ENCODE measurements around the gene LRMDA. TPM values are rescaled to one million over a fixed set of nuclear protein-coding genes. Genes with fewer than 3 reads are reported as not detected.

The LRMDA gene
- total RNA-seq, 3 donors from 2014 or later, result not detected

DNA sequence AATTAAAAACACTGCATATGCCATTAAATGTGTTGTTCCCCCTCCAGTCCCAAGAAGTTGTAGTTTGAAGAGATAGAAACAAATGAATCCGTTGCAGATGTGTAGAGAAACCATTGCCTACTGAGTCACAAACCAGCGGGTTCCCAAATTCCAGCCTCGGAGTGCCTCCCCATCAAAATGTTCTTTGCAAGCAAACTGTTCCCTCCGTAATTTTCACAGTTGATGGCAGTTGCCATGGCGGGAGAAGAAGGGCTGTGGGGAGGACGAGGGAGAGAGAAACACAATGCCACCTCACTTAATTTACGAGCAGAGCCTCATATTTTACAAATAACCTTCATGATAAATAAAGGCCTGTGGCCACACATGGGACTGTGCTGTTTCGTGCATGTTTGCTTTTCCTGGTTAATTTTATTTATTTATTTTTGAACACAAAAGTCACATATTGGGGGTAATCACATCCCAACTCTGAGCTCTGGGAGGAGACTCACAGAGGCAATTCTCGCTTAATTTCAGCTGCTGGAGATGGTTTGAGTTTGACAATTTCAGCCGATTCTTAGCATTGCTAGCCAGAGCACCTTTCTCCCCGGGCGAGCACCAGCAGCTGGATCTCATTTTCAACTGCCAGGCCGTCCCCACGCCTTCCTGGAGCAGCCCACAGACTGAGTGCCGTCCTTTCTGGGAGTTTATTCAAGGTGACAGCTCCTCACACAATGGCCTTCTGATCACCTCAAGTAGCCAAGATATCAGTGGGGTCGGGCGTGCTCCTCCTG, 1122.0 kb downstream of the LRMDA start:
- DNase-seq (no peak), ATAC-seq (no peak)
- H3K9me3 Mint-ChIP-seq, result no peaks in the 10 kb centered on the region
- no peaks in the 10 kb centered on the region for H3K27me3 Mint-ChIP-seq (ENCODE audit: low read depth)
- no peak overlapping the region for H3K4me3 Mint-ChIP-seq
- no peaks in the 10 kb centered on the region for H3K36me3 Mint-ChIP-seq (ENCODE audit: insufficient read depth)
- no peaks in the 10 kb centered on the region for H3K4me1 Mint-ChIP-seq (ENCODE audit: low read depth)

DNA sequence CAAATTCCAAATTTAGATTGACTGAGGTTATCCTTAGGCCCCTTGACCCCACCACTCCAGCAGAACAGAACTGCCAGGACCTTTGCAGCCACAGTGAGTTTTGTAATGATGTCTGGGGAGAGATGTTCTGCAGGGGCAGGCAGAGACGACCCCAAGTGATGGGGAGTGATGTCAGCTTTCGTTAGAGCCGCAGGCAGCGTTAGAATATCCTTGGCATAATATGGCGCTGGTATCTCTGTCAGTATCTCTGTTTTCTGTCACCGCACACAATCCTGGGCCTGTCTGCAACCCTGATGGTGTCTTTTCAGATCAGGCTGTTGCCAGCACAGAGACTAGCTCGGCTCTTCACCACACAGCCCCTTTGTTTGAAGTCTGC, 1122.6 kb downstream of the LRMDA start:
- H3K4me3 Mint-ChIP-seq, result no peak overlapping the region
- H3K36me3 Mint-ChIP-seq (ENCODE audit: insufficient read depth), result no peaks in the 10 kb centered on the region
- ATAC-seq (no peak), DNase-seq (no peak)
- no peaks in the 10 kb centered on the region for H3K4me1 Mint-ChIP-seq (ENCODE audit: low read depth)
- no peaks in the 10 kb centered on the region for H3K27me3 Mint-ChIP-seq (ENCODE audit: low read depth)
- no peaks in the 10 kb centered on the region for H3K9me3 Mint-ChIP-seq

DNA sequence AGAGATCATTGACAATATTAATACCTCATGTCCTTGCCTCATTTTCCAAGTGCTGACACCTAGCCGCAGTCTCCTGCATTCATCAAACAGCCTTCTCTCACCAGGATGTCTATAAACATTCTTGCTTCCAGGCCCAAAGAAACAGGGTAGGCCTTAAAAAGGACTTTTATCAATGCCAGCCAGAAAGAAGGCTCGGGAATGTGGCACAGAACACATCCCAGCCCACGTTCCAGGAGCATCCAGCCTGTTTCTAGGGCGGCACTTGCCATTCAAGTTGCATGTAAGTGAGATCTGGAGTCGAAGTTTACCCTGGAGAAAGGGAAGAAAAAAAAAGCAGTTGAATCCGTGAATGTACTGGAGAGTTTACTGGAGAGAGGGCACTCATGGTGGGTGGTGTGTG, 1123.1 kb downstream of the LRMDA start:
- no peak for DNase-seq
- H3K4me3 Mint-ChIP-seq, result no peak overlapping the region
- ATAC-seq, result no peak
- no peaks in the 10 kb centered on the region for H3K36me3 Mint-ChIP-seq (ENCODE audit: insufficient read depth)
- H3K27me3 Mint-ChIP-seq (ENCODE audit: low read depth), result no peaks in the 10 kb centered on the region
- H3K9me3 Mint-ChIP-seq, result no peaks in the 10 kb centered on the region
- no peaks in the 10 kb centered on the region for H3K4me1 Mint-ChIP-seq (ENCODE audit: low read depth)

DNA sequence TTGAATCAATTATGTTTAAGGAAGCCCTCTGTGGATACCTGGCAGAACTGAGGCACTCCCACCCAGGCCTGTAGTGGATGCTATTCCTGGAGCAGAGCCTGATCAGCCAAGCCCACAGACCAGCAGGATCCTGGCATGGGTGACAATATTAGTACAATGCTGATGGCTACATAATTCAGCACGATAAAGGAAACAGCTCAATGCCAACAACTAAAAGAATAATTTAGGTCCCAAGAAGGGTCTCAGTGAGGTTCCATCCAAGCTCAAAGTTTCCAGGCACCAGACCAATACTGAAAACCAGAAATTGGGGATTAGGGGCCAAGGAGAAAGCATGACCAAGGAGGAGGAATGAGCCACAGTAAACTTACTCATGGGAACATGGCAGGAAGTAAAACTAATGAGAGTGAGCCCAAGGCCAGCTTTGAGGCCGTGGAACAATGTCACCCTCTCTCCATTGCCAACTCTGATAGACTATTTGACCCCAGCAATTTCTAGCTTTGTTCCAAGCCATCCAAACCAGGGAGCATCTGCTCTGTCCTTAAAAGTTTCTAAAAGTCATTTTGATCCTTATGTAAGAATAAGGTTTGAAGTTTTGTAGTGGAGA, 1123.7 kb downstream of the LRMDA start:
- no peaks in the 10 kb centered on the region for H3K4me1 Mint-ChIP-seq (ENCODE audit: low read depth)
- H3K4me3 Mint-ChIP-seq, result no peak overlapping the region
- H3K36me3 Mint-ChIP-seq (ENCODE audit: insufficient read depth), result no peaks in the 10 kb centered on the region
- no peaks in the 10 kb centered on the region for H3K27me3 Mint-ChIP-seq (ENCODE audit: low read depth)
- ATAC-seq (no peak), DNase-seq (no peak)
- no peaks in the 10 kb centered on the region for H3K9me3 Mint-ChIP-seq

DNA sequence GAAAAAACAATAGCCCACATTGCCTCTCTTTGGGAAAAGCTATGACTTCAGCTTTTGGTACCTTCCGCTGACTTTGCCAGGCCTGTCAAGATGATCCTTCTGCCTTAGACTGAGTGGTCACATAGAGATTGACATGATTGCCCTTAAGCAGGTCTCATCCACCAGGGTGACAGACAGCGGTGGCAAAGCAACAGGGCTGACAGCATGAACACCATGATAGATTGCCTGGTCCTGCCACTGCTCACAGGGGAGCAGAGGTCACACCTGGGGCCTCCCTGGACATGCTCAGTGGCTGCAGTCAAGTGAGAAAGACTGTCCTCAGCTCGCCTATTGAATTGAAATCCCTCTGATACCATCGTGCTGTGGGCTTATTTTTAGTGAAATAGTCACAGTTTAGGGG, 1125.9 kb downstream of the LRMDA start:
- no peak for DNase-seq
- no peaks in the 10 kb centered on the region for H3K36me3 Mint-ChIP-seq (ENCODE audit: insufficient read depth)
- ATAC-seq, result no peak
- H3K27me3 Mint-ChIP-seq (ENCODE audit: low read depth), result no peaks in the 10 kb centered on the region
- no peaks in the 10 kb centered on the region for H3K4me1 Mint-ChIP-seq (ENCODE audit: low read depth)
- no peaks in the 10 kb centered on the region for H3K9me3 Mint-ChIP-seq
- H3K4me3 Mint-ChIP-seq, result no peak overlapping the region

DNA sequence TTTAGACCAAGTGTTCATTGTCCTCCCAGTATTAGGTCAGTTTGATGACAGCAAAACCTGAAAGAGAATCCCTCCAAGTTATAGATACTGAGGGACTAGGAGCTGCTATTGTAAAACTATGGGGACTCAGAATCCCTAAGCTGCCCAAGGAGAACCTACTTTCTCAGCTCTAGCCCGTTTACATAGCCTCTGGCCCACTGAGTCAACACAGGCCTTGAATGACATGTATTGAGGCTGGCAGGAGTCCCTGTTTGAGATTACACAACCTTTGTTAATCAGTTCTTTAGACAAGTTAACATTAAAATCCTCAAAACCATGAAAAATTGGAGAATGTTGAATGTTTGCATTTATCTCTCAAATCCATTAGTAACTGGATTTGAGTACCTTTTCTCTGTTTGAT, 1127.2 kb downstream of the LRMDA start:
- no peaks in the 10 kb centered on the region for H3K9me3 Mint-ChIP-seq
- H3K4me1 Mint-ChIP-seq (ENCODE audit: low read depth), result no peaks in the 10 kb centered on the region
- DNase-seq (no peak), ATAC-seq (no peak)
- H3K4me3 Mint-ChIP-seq, result no peak overlapping the region
- H3K27me3 Mint-ChIP-seq (ENCODE audit: low read depth), result no peaks in the 10 kb centered on the region
- no peaks in the 10 kb centered on the region for H3K36me3 Mint-ChIP-seq (ENCODE audit: insufficient read depth)

DNA sequence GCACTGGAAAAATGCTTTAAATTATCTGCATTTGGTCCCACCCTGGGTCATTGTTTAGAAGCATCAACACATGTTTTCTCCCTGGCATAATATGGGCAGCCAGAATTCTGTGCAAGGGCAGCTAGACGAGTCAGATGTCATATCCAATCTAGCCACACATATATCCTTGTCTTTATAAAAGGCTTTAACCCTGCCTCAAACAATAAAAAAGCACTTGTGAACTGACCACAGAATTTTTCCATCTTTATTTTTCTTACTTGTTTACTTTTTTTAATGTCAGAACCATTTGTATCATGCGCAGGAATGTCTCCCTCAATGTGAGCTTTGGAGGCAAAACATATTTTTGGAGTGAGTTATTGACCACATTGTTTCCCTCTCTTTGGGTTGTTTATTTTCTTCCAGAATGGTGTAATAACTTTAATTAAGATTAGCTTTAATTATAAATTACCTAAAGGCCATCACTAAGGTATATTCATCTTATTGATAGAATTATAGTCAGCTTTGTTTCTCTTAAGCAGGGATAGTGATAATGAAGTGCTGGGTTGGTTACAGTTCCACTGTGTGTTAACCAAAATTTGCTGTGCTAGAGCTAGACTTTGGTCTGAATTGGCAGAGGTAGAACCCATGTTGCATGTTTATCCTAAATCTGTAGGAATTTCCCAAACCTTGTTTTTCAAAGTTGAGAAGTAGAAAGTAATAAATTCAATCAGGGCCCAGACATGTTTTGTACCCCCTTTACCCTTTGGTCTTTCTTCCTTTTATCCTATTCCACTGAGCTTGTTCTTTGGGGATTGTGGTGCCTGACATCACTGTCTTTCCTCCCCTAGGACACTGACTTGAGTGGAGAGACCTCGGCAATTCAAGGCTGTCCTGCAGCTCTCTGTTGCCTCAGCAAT, 1127.8 kb downstream of the LRMDA start:
- Mint-ChIP-seq H3K4me1 (ENCODE audit: low read depth) (no peaks in the 10 kb centered on the region), H3K27me3 (ENCODE audit: low read depth) (no peaks in the 10 kb centered on the region), H3K4me3 (no peak overlapping the region), H3K36me3 (ENCODE audit: insufficient read depth) (no peaks in the 10 kb centered on the region), H3K9me3 (no peaks in the 10 kb centered on the region)
- DNase-seq, result no peak
- ATAC-seq, result no peak

DNA sequence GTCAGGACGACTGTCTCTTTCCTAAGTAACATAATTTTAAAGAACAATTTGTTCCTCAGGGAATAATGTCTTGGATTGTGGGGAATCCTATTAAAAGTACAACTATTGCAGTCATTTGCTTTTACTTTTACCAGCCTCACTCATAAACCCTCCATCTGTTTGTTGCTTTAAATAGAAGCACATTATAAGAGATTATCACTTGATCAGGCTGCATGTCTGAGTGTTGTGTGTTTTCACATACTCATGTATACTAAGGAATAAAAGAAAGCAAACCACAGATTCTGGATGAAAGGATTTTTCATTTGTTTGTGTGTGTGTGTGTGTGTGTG, 1128.4 kb downstream of the LRMDA start:
- Mint-ChIP-seq H3K4me3 (no peak overlapping the region), H3K27me3 (ENCODE audit: low read depth) (no peaks in the 10 kb centered on the region), H3K4me1 (ENCODE audit: low read depth) (no peaks in the 10 kb centered on the region), H3K36me3 (ENCODE audit: insufficient read depth) (no peaks in the 10 kb centered on the region), H3K9me3 (no peaks in the 10 kb centered on the region)
- ATAC-seq (no peak), DNase-seq (no peak)

DNA sequence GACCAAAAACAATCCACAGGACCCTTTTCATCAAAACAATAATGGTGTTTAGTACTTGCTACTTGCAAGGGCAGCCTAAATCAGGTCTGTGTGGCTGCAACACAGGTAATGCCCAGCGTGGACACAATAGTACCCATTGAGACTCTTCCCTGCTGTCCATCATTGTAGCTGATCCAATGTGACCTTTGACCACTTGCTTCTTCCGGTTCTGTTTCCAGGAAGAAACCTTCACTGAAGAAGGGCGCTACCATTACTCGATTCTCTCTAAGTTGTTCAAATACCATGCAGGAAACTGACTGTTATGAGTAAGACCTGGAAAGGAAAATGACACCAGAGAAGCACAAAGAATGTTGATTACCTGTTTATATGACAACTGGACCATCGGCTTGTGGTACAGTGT, 1128.9 kb downstream of the LRMDA start:
- Mint-ChIP-seq H3K4me1 (ENCODE audit: low read depth) (no peaks in the 10 kb centered on the region), H3K27me3 (ENCODE audit: low read depth) (no peaks in the 10 kb centered on the region), H3K4me3 (no peak overlapping the region), H3K36me3 (ENCODE audit: insufficient read depth) (no peaks in the 10 kb centered on the region), H3K9me3 (no peaks in the 10 kb centered on the region)
- ATAC-seq (no peak), DNase-seq (no peak)

DNA sequence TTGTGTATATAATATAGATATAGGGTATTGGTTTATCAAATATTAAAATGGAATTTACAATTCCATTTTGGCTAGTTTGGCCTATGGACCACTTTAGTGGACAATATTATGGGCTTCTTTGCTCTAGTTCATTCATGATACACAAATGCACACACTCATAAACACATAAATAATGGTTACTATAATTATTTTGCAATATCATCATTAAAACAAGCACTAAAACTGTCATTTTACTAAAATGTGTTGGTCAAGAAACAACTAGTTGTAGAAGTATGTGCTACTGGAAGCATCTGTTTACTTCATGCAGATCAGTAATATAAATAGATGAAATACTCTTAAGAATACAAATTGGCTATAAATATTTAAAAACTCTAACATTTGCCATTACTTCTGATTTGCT, 1131.9 kb downstream of the LRMDA start:
- Mint-ChIP-seq H3K4me3 (no peak overlapping the region), H3K9me3 (no peaks in the 10 kb centered on the region), H3K4me1 (ENCODE audit: low read depth) (no peaks in the 10 kb centered on the region), H3K27me3 (ENCODE audit: low read depth) (no peaks in the 10 kb centered on the region), H3K36me3 (ENCODE audit: insufficient read depth) (no peaks in the 10 kb centered on the region)
- ATAC-seq, result no peak
- DNase-seq, result no peak

DNA sequence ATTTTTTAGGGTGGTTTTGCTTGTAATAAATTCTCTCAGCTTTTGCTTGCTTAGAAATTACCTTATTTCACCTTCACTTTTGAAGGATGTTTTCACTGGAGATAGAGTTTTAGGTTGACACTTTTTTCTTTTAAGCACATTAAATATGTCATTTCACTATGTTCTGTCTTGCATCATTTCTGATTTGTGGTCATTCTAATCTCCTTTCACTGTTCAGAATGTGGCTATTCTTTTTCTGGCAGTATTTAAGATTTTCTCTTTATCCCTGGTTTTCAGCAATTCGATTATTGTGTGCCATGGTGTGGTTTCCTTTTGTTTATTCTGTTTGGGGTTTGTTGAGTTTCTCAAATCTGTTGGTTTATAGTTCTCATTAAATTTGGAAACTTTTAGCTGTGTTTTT, 1140.6 kb downstream of the LRMDA start:
- no peak for DNase-seq
- ATAC-seq, result no peak

DNA sequence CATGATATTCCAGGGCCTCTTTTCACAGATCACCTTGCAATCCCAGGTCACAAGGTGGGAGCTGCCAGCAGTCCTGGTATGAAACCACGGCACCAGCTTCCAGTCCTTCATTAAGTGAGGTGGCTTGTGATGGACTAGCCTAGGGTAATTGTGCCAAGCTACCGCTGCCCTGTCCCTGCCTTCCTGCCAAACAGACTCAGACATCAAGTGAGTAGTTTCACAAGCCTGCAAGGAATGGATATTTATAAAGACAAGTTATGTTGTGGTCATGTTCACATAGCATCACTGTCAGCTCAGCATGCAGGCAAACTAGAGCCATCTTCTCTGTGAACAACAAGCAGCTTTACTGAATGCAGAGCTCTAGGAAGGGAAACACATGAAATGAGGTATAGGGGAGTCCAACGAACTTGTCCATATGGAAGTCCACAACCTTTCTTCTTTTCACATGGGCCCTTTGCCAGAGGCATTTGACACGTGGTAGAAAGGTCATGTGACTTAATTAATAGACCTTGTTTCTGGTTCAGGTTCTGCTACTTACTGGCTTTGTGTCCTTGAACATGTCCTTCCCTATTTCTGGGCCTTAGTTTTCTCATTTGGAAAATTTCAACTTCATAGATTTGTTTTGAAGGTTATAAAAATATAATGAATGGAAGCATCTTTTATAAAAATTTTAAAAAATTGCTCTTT, 1145.0 kb downstream of the LRMDA start:
- Mint-ChIP-seq H3K36me3 (ENCODE audit: insufficient read depth) (no peaks in the 10 kb centered on the region), H3K4me3 (no peak overlapping the region), H3K4me1 (ENCODE audit: low read depth) (no peaks in the 10 kb centered on the region), H3K27me3 (ENCODE audit: low read depth) (no peaks in the 10 kb centered on the region), H3K9me3 (peaks cover 4% of the 10 kb centered on the region)
- no peak for DNase-seq
- no peak for ATAC-seq

More for the DNA sequence above, 1140.6 kb downstream of the LRMDA start:
- H3K9me3 Mint-ChIP-seq, result peaks cover 4% of the 10 kb centered on the region
- H3K4me3 Mint-ChIP-seq, result no peak overlapping the region
- H3K36me3 Mint-ChIP-seq (ENCODE audit: insufficient read depth), result no peaks in the 10 kb centered on the region
- no peaks in the 10 kb centered on the region for H3K4me1 Mint-ChIP-seq (ENCODE audit: low read depth)
- no peaks in the 10 kb centered on the region for H3K27me3 Mint-ChIP-seq (ENCODE audit: low read depth)

DNA sequence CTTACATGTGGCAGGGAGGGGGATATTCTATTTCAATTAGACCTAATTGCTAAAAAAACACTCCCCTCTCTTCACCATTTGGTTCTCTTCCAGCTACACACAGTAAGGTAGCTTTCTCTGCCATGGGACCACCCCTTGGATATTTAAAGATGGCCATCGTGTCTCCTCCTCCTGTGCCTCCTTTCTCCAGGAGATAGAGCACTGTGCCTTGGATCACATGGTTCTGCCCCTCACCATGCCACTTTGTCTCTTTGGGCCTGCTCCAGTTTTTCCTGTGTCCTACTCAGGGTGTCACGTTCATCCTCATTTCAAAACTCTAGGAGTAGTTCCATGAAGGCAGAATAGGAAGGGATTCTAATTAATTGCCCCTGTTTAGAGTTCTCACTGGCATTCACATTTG, 1146.0 kb downstream of the LRMDA start:
- no peak for ATAC-seq

DNA sequence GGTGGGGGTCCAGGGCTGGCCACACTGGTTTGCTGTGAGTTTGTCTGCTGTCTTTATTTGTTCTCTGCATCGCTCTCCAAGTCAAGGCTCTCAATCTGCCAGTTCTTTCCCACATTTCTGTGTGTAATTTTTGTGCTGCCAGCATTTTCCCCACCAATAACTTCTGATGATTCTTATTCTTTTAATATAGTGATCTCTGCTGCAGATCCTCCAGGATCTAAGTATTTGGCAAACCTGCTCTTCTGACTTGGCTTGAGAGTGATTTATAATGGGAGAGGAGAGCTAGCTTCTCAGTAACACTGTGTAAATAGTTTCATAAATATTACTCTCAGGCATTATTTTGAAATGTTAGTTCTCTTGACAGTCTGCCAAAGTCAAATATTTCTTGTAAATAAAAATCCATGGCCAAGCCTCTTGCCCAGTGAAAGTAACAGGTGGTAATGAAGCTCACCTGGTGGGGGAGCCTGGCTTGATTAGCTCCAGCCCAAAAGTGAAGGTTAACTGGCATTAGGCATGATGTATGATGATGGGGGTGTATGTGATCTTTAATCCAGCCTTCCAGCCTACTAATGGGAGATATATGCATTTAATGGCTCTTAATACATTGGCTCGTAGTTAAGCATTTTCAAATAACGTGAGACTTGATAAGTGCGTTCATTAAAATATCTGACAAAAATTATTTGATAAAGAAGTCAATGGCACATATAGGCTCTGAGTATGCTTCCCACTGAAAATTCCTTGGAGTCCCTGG, 1150.3 kb downstream of the LRMDA start:
- DNase-seq, result no peak
- ATAC-seq, result no peak
- no peaks in the 10 kb centered on the region for H3K27me3 Mint-ChIP-seq (ENCODE audit: low read depth)
- H3K4me1 Mint-ChIP-seq (ENCODE audit: low read depth), result no peaks in the 10 kb centered on the region
- peaks cover 9% of the 10 kb centered on the region for H3K9me3 Mint-ChIP-seq
- no peaks in the 10 kb centered on the region for H3K36me3 Mint-ChIP-seq (ENCODE audit: insufficient read depth)
- H3K4me3 Mint-ChIP-seq, result no peak overlapping the region

More for the DNA sequence above, 1146.0 kb downstream of the LRMDA start:
- Mint-ChIP-seq H3K4me3 (no peak overlapping the region), H3K9me3 (peaks cover 7% of the 10 kb centered on the region), H3K36me3 (ENCODE audit: insufficient read depth) (no peaks in the 10 kb centered on the region), H3K4me1 (ENCODE audit: low read depth) (no peaks in the 10 kb centered on the region), H3K27me3 (ENCODE audit: low read depth) (no peaks in the 10 kb centered on the region)
- no peak for DNase-seq

Measured in activated T-cell treated with anti-CD3 and anti-CD28 coated beads, Interleukin-2, amount 50 U/mL, for 4 hours (primary cell).